Stimulated activated CD8-positive, alpha-beta memory T cell treated with anti-CD3 and anti-CD28 coated beads, Interleukin-15, amount 100 ng/mL, for 24 hours (primary cell): ENCODE data around the gene CPA2.

ENCODE experiments used
- DNase-seq: peaks from one replicate; pipeline ENCODE4 v3.0.0-alpha.2; 2020; ENCODE audit warnings: low read depth

The CPA2 gene

GRCh38 chr7:130279906-130280305 lies 13.2 kb downstream of the CPA2 start:
- no peak for DNase-seq

DNA sequence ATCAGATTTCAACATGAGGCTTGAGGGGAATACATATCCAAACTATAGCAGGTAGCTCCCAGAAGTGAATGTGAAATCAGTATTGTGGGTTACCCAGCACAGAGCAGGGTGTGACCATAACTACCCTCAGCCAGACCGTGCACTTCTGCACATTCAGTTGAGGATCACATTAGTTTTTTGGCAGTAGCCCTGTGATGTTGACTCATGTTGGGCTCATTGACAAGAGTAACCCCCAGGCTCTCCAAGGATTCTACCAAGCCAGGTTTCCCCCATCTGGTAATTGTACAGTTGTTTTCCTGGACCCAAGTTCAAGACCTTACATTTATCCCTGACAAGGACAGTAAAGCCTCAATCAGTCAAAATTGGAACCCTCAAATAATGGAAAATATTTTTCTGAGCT lies 14.6 kb downstream of the CPA2 start:
- DNase-seq, result no peak

DNA sequence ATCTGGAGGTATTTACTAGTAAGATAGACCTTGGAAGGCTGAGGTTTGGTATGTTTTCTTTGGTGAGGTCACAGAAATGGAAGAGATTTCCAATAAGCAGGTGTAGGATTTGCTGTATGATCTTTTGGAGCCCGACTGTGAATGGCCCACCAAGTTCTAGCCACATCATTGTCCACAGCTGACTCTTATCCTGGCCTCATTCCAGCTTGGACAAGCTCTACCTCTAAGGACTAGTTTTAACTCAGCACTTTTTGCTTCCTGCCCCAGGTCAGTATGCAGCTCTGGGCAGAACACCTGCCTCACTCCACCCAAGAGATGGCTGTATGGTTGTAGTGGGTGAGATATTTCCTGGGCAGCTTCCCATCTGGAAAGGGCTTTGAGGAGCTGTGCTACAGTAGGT lies 20.2 kb downstream of the CPA2 start:
- DNase-seq, result no peak

- no peak for DNase-seq
Measured at GRCh38 chr7:130288168-130288567, 21.5 kb downstream of the CPA2 start.

GRCh38 chr7:130288829-130289228 lies 22.2 kb downstream of the CPA2 start:
- DNase-seq, result no peak

DNA sequence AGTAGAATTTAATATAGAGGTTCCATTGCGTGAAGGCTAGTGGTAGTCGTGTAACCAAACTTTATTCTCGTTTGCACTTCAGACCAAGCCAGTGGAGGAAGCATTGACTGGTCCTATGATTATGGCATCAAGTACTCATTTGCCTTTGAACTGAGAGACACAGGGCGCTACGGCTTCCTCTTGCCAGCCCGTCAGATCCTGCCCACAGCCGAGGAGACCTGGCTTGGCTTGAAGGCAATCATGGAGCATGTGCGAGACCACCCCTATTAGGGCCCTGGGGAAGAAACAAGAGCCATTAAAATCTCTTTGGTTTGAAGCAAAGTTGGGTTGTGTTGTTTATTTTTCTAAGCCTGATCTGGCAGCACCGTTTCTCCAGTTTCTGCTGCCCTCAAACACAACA lies 22.8 kb downstream of the CPA2 start:
- no peak for DNase-seq

GRCh38 chr7:130290745-130291144 lies 24.1 kb downstream of the CPA2 start:
- no peak for DNase-seq

DNA sequence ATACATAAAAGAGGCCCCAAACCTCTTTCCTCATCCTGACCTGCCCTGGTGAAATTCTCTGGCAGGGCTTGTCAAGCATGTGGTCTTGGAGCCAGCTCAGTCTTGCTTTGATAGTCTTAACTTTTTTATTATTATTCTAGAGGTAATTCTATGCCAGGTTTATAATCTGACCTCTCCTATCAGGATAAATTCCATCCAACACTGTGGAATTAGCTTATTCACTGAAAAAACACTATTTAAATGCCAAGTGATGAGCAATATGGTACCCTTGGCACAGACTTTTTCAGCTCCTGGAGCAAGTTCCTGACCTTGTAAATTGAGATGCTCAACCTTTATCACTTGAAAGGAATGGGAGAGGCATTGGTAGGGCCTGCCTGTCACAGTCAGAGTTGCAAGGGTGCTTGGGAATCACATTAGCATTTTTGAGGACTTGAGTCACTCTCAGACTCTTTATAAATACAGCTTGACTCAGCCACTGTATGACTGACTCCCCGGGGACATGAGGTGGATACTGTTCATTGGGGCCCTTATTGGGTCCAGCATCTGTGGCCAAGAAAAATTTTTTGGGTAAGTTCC lies 26.1 kb downstream of the CPA2 start, which contains the start of gene CPA4:
Gene CPA4 (plus strand): TSS at position 480 of the 576 bp plus-strand sequence. CDS start 20 bp downstream, at position 500.
- DNase-seq, result no peak

DNA sequence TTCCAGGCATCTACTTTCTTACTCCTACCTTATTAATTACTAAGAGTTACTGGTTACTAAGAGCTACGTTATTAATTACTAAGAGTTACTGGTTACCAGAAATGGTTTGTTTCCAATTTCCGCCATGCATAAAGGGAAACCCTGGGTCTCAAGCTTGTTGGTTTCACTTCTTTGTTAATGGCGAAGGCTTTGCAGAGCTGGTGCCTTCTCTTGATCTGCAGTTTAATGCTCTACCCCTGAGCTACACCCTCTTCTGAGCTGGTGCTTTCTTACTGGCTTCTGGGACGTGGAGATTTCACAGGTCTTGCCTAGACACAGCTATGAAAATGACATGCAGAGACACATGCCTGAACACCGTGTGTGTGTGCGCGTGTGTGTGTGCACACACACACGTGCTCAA lies 26.9 kb downstream of the CPA2 start:
- DNase-seq, result no peak

DNA sequence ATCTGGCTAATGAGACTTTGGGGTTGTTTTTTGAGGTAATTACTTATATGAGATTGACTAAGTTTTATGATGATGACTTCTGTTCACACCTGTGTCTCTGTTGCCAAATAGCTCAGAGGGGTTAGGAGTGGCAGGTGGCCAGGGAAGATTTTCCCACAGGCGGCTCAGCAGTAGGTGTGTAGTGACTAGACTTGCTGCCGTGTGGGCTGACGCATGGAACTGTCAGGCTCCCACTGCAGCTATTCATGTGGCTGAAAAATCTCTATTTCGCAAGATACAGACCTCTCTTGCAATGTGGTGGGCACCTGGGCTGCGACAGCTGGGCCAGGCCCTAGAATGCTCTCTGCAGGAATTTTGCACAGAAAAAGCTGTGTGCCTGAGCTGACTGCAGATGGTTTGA lies 27.7 kb downstream of the CPA2 start:
- DNase-seq, result no peak

- no peak for DNase-seq
Measured at GRCh38 chr7:130296221-130296951, 29.7 kb downstream of the CPA2 start.

DNA sequence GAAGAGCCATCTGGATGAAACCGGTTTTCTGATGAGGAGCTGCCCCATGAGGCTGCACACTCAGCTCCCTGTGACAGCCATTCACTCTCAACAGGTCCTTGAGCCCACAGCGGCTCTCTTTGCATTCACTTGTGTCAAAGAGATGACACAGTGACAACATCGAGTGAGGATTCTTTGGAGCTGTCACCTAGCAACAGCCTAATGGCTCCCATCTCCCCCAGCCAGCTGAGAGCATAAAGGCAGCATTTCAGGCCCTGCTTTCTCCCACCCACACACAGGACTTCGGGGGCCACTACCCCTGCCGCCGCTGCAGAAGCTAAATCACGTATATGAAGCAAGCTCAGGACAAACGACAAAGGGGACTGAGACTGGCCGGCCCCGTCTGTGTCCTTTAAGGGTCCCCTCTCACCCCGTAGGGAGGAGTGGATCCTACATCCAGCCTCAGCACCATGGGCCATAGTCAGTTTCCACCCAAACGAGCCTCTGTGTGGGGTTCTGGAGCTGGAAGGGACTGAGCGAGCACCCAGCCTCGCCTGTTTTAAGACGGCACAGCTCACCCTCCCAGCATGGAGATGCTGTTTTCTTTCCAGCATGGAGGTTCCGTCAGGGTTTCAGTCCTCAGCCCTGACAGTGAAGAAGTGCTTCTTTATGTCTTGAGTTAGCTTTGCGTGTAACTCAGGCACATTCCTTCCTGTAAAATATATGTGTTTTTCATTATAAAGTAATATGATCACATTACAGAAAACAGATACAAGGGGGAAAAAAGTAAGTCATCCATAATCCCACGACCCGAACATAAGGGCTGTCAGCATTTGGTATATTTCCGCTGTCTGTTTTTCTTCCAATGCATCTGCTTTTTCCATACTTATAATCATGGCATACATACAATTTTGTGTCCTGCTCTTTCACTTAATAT lies 31.2 kb downstream of the CPA2 start:
- no peak for DNase-seq

- no peak for DNase-seq
Measured at GRCh38 chr7:130298544-130299326, 32.1 kb downstream of the CPA2 start.

- DNase-seq, result no peak
Measured at GRCh38 chr7:130299866-130300265, 33.2 kb downstream of the CPA2 start.

DNA sequence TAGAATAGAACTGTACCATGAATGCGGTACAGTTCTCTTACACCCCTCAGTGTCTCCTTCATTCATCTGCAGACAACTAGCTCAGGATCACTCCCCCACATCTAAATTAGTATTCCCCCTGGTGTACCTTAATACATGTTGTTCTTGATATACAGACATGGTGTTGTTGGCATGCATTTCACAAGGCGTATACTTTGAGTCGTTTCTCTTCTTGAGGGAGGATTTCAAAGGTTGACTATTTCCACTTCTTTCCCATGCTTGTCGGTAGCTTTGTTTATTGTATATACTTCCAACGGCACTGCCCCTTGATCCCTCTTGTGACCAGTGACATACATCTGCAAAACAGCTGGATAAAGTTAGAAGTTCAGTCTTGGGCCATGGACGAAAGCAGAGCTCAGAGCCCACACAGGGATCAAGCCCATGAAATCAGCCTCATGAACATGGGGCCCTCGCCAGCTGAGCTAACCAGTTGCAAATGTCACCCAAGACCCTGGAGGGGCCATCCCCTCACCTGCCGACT lies 34.9 kb downstream of the CPA2 start:
- no peak for DNase-seq

- no peak for DNase-seq
Measured at GRCh38 chr7:130302649-130303048, 36.0 kb downstream of the CPA2 start.

GRCh38 chr7:130303127-130303526 lies 36.5 kb downstream of the CPA2 start:
- DNase-seq, result no peak

DNA sequence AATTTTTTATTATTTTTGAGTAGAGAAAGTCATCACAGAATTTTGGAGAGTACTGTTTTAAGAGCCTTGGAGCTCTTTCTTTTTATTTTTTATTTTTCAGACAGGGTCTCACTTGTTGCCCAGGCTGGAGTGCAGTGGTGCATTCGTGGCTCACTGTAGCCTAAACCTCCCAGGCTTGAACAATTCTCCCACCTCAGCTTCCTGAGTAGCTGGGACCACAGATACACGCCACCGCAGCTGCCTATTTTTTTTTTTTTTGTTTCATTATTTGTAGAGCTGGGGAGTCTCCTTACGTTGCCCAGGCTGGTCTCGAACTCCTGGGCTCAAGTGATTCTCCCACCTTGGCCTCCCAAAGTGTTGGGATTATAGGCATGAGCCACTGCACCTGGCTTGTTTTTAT lies 36.9 kb downstream of the CPA2 start:
- DNase-seq, result no peak

- DNase-seq, result no peak
Measured at GRCh38 chr7:130303982-130304381, 37.3 kb downstream of the CPA2 start.

GRCh38 chr7:130304878-130305277 lies 38.2 kb downstream of the CPA2 start:
- no peak for DNase-seq

- DNase-seq, result no peak
Measured at GRCh38 chr7:130305433-130306042, 38.9 kb downstream of the CPA2 start.
